ENCODE data around the gene CERS5. TPM values are rescaled to one million over a fixed set of nuclear protein-coding genes. Genes with fewer than 3 reads are reported as not detected.

The CERS5 gene
- polyA plus RNA-seq, 1 experiment: 83.3 TPM

DNA sequence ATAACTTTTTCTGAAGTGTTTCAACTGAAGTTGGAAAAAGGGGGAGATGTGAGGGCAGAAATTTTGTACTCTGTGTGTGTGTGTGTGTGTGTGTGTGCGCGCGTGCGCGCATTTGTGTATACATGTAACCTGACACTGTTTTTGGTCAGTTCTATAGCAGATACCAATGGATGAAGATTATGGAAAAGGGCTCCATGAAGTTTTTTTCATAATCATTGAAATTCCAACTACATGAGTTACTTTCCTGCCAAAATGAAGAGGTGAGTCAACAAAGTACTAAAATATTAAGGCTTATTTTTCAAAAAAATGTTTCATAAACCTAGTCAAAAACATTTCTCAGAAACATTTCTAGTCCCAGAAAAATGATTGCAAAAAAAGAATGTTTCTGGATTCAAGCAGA lies 25.7 kb upstream of the CERS5 start:
- POLR2A ChIA-PET: no interaction called here
- CTCF ChIA-PET: no interaction called here
- peak; percentile 53 for DNase-seq (ENCODE audit: low read depth, low spot score)
- TF ChIP-seq, protein P1, sequence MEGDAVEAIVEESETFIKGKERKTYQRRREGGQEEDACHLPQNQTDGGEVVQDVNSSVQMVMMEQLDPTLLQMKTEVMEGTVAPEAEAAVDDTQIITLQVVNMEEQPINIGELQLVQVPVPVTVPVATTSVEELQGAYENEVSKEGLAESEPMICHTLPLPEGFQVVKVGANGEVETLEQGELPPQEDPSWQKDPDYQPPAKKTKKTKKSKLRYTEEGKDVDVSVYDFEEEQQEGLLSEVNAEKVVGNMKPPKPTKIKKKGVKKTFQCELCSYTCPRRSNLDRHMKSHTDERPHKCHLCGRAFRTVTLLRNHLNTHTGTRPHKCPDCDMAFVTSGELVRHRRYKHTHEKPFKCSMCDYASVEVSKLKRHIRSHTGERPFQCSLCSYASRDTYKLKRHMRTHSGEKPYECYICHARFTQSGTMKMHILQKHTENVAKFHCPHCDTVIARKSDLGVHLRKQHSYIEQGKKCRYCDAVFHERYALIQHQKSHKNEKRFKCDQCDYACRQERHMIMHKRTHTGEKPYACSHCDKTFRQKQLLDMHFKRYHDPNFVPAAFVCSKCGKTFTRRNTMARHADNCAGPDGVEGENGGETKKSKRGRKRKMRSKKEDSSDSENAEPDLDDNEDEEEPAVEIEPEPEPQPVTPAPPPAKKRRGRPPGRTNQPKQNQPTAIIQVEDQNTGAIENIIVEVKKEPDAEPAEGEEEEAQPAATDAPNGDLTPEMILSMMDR (IDR thresholded peaks at IDR 0.05; ENCODE audit: low read depth, low read length): no peak
- no peaks in the 10 kb centered on the region for H3K9me3 ChIP-seq (ENCODE audit: control insufficient read depth, insufficient read depth, low read length)
- H3K4me3 ChIP-seq (ENCODE audit: low read depth, low read length): no peak overlapping the region
- H3K27me3 ChIP-seq (ENCODE audit: control insufficient read depth, insufficient read depth, low read length): no peaks in the 10 kb centered on the region
- H3K27ac ChIP-seq (ENCODE audit: low read depth, low read length): peak overlapping the region; percentile 52

DNA sequence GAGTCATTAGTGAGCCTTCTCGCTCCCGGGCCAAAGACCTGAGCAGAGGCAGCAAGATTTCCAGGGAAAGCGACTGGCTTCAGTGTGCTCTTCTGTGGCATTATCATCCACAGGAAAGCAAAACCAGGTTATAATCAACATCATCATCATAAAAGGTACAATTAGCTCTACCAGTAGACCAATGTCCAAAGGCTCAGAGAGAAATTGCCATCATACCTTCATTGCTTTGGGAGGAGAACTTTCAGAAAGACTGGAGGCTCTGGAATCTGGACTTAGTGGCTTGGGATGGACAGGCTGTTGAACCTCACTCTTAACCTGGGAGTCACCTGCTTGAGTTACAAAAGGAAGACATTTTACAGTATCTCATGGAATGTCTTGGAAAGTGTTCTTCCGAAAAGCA lies 25.1 kb upstream of the CERS5 start:
- no peak overlapping the region for H3K4me3 ChIP-seq (ENCODE audit: low read depth, low read length)
- TF ChIP-seq, protein P1 (IDR thresholded peaks at IDR 0.05; ENCODE audit: low read depth, low read length): no peak
- H3K9me3 ChIP-seq (ENCODE audit: control insufficient read depth, insufficient read depth, low read length): no peaks in the 10 kb centered on the region
- no peak for DNase-seq (ENCODE audit: low read depth, low spot score)
- CTCF ChIA-PET: interaction anchor here (0.6 kb wide), 1 partner anchor 42 kb away, joined by 4 read pairs; no protein-coding TSS in a partner anchor
- peak overlapping the region; percentile 21 for H3K27ac ChIP-seq (ENCODE audit: low read depth, low read length)
- H3K27me3 ChIP-seq (ENCODE audit: control insufficient read depth, insufficient read depth, low read length): no peaks in the 10 kb centered on the region
- POLR2A ChIA-PET: no interaction called here

DNA sequence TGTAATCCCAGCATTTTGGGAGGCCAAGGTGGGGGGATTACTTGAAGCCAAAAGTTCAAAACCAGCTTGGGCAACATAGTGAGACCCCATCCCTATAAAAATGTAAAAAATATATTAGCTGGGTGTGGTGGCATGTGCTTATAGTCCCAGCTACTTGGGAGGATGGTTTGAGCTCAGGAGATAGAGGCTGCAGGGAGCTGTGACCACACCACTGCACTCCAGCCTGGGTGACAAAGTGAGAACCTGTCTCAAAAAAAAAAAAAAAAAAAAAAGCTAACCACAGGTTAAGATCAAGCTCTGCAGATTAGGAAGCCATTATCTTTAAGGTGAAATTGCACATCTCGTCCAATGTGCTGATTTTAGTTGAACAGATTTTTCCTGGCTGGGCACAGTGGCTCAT lies 23.7 kb upstream of the CERS5 start:
- no peak for DNase-seq (ENCODE audit: low read depth, low spot score)
- Histone ChIP-seq H3K27ac (ENCODE audit: low read depth, low read length) (no peak overlapping the region), H3K4me3 (ENCODE audit: low read depth, low read length) (no peak overlapping the region), H3K27me3 (ENCODE audit: control insufficient read depth, insufficient read depth, low read length) (no peaks in the 10 kb centered on the region), H3K9me3 (ENCODE audit: control insufficient read depth, insufficient read depth, low read length) (no peaks in the 10 kb centered on the region)
- TF ChIP-seq, protein P1 (IDR thresholded peaks at IDR 0.05; ENCODE audit: low read depth, low read length): no peak
- POLR2A ChIA-PET: interaction anchor here (0.6 to 0.8 kb wide), 4 partner anchors 11 to 30 kb away, joined by 3 to 5 read pairs (median 3); no protein-coding TSS in a partner anchor
- CTCF ChIA-PET: interaction anchor here (0.6 kb wide), 2 partner anchors 56 to 93 kb away, joined by 3 to 4 read pairs; no protein-coding TSS in a partner anchor

DNA sequence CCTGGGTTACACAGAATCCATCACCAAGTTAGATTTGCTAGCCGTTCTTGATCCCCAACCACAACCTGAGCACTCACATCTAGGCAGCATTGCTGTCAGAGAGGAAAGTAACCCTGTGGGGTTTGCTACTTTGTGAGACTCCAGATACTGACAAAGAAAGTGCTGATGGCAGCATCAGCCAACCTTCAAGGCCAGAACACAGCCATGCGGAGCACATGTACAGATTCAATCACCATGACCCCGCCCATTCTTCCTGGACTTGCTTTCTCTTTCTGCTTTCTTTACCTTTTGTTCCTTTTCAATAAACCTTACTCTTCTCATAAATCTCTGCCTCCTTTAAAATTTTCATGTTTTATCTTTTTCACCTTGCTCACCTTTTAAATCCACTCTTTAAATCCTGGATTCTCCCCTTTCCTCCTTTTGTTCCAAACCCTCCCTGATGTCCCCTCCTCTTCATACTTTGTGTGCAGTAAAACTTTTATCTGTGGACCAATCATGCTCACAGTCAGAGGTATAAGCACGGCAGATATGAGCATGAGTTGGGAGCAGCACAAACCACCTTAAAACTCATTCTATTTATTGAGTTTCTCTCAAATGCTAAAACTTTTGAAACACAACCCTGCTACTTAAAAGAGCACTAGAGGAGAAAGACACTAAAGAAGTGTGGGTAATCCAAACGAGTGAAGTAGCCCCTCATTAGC lies 21.9 kb upstream of the CERS5 start:
- Histone ChIP-seq H3K27ac (ENCODE audit: low read depth, low read length) (peak overlapping the region; percentile 98), H3K4me3 (ENCODE audit: low read depth, low read length) (no peak overlapping the region), H3K27me3 (ENCODE audit: control insufficient read depth, insufficient read depth, low read length) (no peaks in the 10 kb centered on the region), H3K9me3 (ENCODE audit: control insufficient read depth, insufficient read depth, low read length) (no peaks in the 10 kb centered on the region)
- POLR2A ChIA-PET: interaction anchor here (1.1 kb wide), 1 partner anchor 32 kb away, joined by 5 read pairs; no protein-coding TSS in a partner anchor
- no peak for DNase-seq (ENCODE audit: low read depth, low spot score)
- TF ChIP-seq, protein P1 (IDR thresholded peaks at IDR 0.05; ENCODE audit: low read depth, low read length): no peak
- CTCF ChIA-PET: interaction anchor here (1.5 to 4.9 kb wide), 2 partner anchors 13 to 125 kb away, joined by 6 to 21 read pairs; no protein-coding TSS in a partner anchor

DNA sequence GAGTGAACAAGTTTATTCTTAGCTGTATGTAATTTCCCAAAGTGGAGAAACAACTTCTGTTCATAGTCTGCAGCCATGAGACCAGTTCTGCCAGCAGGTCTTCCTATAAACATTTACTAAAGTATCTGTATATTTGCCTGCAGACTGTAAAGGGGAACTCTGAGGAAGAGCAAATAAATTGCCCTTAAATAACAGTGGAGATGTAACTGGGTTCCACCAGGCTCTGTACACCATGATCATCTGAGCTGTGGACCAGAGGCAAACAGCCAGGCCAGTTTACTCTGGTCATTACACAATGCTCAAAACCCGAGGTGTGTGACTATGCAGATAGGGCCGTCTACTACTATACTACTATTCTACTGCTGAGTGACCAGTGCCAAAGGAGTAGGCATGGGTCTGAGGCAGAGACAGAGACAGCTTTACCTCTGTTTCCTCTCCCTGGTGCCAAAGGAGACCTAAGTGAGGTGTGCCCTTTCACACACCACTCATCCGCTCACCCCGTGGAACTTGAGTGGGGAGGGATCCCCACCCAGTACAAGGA lies 21.1 kb upstream of the CERS5 start:
- Histone ChIP-seq H3K27me3 (ENCODE audit: control insufficient read depth, insufficient read depth, low read length) (no peaks in the 10 kb centered on the region), H3K4me3 (ENCODE audit: low read depth, low read length) (no peak overlapping the region), H3K9me3 (ENCODE audit: control insufficient read depth, insufficient read depth, low read length) (no peaks in the 10 kb centered on the region), H3K27ac (ENCODE audit: low read depth, low read length) (peak overlapping the region; percentile 98)
- no peak for DNase-seq (ENCODE audit: low read depth, low spot score)
- POLR2A ChIA-PET: interaction anchor here (1.1 kb wide), 1 partner anchor 33 kb away, joined by 5 read pairs; no protein-coding TSS in a partner anchor
- CTCF ChIA-PET: interaction anchor here (1.5 to 4.9 kb wide), 2 partner anchors 12 to 126 kb away, joined by 6 to 21 read pairs; no protein-coding TSS in a partner anchor
- TF ChIP-seq, protein P1 (IDR thresholded peaks at IDR 0.05; ENCODE audit: low read depth, low read length): no peak

Measured in AG04450 (cell line).